Calu3 (cell line): ENCODE measurements around the gene SGSM1. TPM values are rescaled to one million over a fixed set of nuclear protein-coding genes. Genes with fewer than 3 reads are reported as not detected.

Experiments used
- BruUV-seq: library from RNA; stranded (reverse); fragments of 400-500 nt; replicated peaks from 2 replicates; lab custom pipeline; 2021; lab: Mats Ljungman, UMichigan
- CTCF ChIA-PET: fragments of 300-600 bp; sonication (Branson Sonifier 250); formaldehyde crosslinking; loops from one replicate; lab custom pipeline; 2022; ENCODE audit warnings: antibody characterized with exemption; lab: Charles Lee
- DNase-seq: peaks from one replicate; pipeline ENCODE4 v3.0.0; 2022
- H3K27ac Mint-ChIP-seq: one replicate; pipeline ENCODE4 v1.8.0; 2022; ENCODE audit warnings: mixed read lengths; ENCODE audit not compliant: unreplicated experiment
- H3K27me3 Mint-ChIP-seq: one replicate; pipeline ENCODE4 v1.8.0; 2022; ENCODE audit warnings: mixed read lengths; ENCODE audit not compliant: unreplicated experiment
- H3K36me3 Mint-ChIP-seq: one replicate; pipeline ENCODE4 v1.8.0; 2022; ENCODE audit warnings: mild to moderate bottlenecking, moderate library complexity, mixed read lengths; ENCODE audit not compliant: insufficient read depth, unreplicated experiment
- H3K4me1 Mint-ChIP-seq: one replicate; pipeline ENCODE4 v1.8.0; 2022; ENCODE audit warnings: mild to moderate bottlenecking, low read depth, mixed read lengths; ENCODE audit not compliant: unreplicated experiment
- H3K4me3 Mint-ChIP-seq: one replicate; pipeline ENCODE4 v1.8.0; 2022; ENCODE audit warnings: mild to moderate bottlenecking, low read depth, moderate library complexity, mixed read lengths; ENCODE audit not compliant: unreplicated experiment
- H3K9me3 Mint-ChIP-seq: one replicate; pipeline ENCODE4 v1.8.0; 2022; ENCODE audit warnings: low read depth, mixed read lengths; ENCODE audit not compliant: unreplicated experiment
- intact Hi-C: fragments of 100-400 bp; cut with micrococcal nuclease; formaldehyde crosslinking; loops from one replicate; pipeline ENCODE4 v1.10.0; 2022; ENCODE audit not compliant: unreplicated experiment
- total RNA-seq: library from RNA; stranded (reverse); gene quantifications from 2 replicates; pipeline ENCODE4 v1.2.3, GENCODE V29; 2022
- TF ChIP-seq, protein P1 (sequence below): fragments of 200-600 bp; IDR thresholded peaks from one replicate; pipeline ENCODE4 v1.8.0; 2022; ENCODE audit warnings: antibody characterized with exemption; ENCODE audit not compliant: unreplicated experiment

Gene SGSM1
- total RNA-seq, 1 experiment from 2014 or later, result 0.07 TPM

DNA sequence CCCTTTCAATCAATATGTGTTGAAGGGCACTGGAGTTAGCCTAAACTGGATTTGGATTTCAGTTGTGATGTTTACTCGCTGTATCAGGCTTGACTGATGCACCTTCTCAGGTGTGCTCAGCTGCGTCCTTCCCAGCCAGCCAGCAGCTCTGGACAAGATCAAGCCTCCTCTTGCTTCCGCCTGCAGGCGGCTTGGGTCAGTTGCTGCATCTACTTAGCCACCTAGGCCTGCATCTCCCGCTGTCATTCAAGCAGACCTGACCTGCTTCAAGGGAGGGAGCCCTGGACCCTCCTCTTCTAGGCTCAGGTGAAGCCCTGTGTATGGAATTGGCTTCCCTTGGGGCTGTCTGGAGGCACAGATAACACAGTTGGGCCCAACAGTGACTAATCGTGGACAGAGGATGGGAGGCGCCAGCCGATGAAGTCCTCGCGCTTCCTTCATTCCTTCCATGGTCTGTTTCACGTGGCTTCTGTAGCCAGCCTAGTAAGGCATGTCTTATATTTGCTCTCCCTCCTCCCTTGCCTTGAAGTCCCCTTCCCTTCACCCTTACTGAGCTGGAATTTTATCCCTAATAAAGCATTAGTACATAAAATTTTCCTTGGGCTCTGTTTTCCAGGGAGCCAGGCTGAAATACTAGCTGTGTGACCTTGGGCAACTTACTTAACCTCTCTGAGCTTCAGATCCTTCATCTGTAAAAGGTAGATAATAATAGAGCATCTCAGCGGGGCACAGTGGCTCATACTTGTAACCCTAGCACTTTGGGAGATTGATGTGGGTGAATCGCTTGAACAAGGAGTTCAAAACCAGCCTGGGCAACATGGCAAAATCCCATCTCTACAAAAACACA is 142.6 kb downstream of the SGSM1 start:
- Mint-ChIP-seq H3K36me3 (peaks cover 18% of the 10 kb centered on the region), H3K4me3 (no peak overlapping the region), H3K27ac (no peak overlapping the region), H3K9me3 (no peaks in the 10 kb centered on the region), H3K27me3 (no peaks in the 10 kb centered on the region), H3K4me1 (peaks cover 39% of the 10 kb centered on the region)
- no TSS peak for BruUV-seq
- TF ChIP-seq, protein P1, sequence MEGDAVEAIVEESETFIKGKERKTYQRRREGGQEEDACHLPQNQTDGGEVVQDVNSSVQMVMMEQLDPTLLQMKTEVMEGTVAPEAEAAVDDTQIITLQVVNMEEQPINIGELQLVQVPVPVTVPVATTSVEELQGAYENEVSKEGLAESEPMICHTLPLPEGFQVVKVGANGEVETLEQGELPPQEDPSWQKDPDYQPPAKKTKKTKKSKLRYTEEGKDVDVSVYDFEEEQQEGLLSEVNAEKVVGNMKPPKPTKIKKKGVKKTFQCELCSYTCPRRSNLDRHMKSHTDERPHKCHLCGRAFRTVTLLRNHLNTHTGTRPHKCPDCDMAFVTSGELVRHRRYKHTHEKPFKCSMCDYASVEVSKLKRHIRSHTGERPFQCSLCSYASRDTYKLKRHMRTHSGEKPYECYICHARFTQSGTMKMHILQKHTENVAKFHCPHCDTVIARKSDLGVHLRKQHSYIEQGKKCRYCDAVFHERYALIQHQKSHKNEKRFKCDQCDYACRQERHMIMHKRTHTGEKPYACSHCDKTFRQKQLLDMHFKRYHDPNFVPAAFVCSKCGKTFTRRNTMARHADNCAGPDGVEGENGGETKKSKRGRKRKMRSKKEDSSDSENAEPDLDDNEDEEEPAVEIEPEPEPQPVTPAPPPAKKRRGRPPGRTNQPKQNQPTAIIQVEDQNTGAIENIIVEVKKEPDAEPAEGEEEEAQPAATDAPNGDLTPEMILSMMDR, result no peak
- no peak for DNase-seq
- CTCF ChIA-PET, result no interaction called here
- intact Hi-C loops, result no loop called here

DNA sequence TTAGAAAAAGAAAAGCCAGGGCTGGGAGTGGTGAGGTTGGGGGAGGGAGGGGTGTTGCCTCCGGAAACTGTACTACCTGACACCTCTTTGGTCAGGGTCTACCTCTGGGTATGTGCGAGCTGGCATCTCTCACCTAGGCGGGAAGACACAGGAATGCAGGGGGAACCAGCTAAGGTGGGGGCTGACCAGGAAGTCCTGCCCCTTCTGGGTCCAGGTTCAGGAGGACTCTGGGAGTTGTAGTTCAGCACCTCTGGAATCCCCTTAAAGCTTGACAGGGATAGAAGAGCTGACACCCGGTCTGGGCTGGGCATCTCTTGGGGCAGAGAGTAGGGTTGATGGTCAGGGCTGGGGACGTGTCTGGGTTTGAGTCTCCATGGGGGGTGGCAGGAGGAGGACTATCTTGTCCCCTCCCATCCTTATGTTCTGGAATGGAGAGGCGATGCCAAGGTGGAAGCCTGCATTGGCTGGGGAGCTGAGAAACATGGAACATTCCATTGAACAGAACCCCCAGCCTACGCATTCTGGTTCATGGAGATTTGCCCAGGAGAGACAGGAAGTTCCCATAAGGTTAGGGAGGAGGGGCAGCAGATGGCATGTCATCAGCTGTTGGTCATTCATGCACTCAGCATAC is 144.4 kb downstream of the SGSM1 start:
- TF ChIP-seq, protein P1, result no peak
- Mint-ChIP-seq H3K27ac (peak overlapping the region; percentile 32), H3K9me3 (no peaks in the 10 kb centered on the region), H3K27me3 (no peaks in the 10 kb centered on the region), H3K36me3 (peaks cover 27% of the 10 kb centered on the region), H3K4me1 (peaks cover 39% of the 10 kb centered on the region), H3K4me3 (peak overlapping the region; percentile 54)
- CTCF ChIA-PET, result interaction anchor here (0.9 to 1.0 kb wide), 2 partner anchors 99 to 107 kb away, joined by 4 read pairs; no protein-coding TSS in a partner anchor
- peak; percentile 24 for DNase-seq
- intact Hi-C loops, result loop anchor here (5.0 kb wide), 1 partner anchor 77 kb away; no protein-coding TSS in a partner anchor
- no TSS peak for BruUV-seq

DNA sequence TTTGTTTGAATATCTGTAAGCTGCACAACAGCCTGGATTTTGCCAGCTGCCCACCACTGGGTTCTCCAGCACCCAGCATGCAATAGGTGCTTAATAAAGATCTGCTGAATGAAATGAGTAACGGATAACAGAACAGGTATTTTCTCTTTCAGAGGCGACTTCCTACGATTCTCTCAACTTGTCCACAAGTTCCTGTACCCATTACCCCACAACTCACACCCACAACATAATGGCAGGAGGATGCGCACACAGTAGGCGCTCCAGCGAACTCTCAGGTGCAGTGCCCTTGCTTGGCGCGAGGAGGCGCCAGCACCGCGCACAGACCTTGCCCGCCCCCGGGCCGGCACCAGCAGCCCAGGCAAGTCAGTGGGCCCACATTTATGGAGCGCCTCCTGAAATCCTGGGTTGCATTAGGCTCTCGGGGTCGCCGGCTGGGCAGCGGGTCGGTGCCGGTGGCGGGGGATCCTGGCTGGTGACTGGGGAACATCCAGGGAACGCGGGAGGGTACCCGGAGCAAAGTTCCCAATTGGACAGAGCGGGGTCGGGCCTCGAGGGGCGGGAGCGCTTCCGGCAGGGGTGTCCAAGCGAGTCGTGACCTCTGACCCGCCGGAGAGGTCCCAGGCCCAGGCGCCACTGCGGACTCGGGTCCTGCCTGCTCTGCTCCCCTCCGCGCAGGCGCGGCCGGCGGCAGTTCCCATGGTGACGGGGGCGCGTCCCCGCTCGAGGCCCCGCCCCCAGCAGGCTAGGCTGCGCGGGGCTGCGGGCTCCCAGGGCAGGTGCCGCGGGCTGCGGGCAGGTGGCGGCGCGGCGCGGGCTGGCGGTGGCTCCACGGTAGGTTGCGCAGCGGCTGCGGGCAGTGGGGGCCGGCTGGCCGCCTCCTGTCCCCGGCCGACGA is 146.2 kb downstream of the SGSM1 start, which contains the start of gene KIAA1671:
Gene KIAA1671, plus strand, starts transcription at position 775 of the 895 bp plus-strand sequence. CDS start 75,284 bp downstream, outside the sequence.
- no peaks in the 10 kb centered on the region for H3K9me3 Mint-ChIP-seq
- no peaks in the 10 kb centered on the region for H3K27me3 Mint-ChIP-seq
- peaks cover 27% of the 10 kb centered on the region for H3K36me3 Mint-ChIP-seq
- intact Hi-C loops, result loop anchor here (1.0 to 5.0 kb wide), 2 partner anchors 75 to 96 kb away; no protein-coding TSS in a partner anchor
- CTCF ChIA-PET, result interaction anchor here (0.6 to 1.1 kb wide), 3 partner anchors 97 to 310 kb away, joined by 3 to 5 read pairs (median 3); no protein-coding TSS in a partner anchor
- BruUV-seq, result no TSS peak
- DNase-seq, result peak; percentile 96
- H3K4me1 Mint-ChIP-seq, result peaks cover 37% of the 10 kb centered on the region
- TF ChIP-seq, protein P1, result peak; percentile 98
- H3K27ac Mint-ChIP-seq, result peak within 1 kb of the TSS; percentile 92
- peak within 1 kb of the TSS; percentile 88 for H3K4me3 Mint-ChIP-seq
